ENCODE data around the gene CPSF6. TPM values are rescaled to one million over a fixed set of nuclear protein-coding genes. Genes with fewer than 3 reads are reported as not detected.

CPSF6 gene
- total and polyA plus RNA-seq, 2 experiments from 2014 or later, result 19.6 to 63.4 TPM

GRCh38 chr12:69254046-69254445 is 14.7 kb downstream of the CPSF6 start:
- no peak overlapping the region for H2AFZ ChIP-seq
- no peak overlapping the region for H3K4me2 ChIP-seq (ENCODE audit: unreplicated experiment)
- 0 out of 2 replicates have a peak, but pooled peaks cover 15% of the 10 kb centered on the region for H3F3A ChIP-seq (ENCODE audit: insufficient read depth)
- H3K27me3 ChIP-seq (replicated peaks; ENCODE audit: insufficient read depth), result no peaks in the 10 kb centered on the region
- in situ Hi-C loops (cut with MboI), result no loop called here
- H3K9me2 ChIP-seq (ENCODE audit: insufficient read depth), result no peaks in the 10 kb centered on the region
- H3K79me2 ChIP-seq (ENCODE audit: insufficient read depth), result peaks cover 88% of the 10 kb centered on the region
- peaks cover 43% of the 10 kb centered on the region for H3K36me3 ChIP-seq (ENCODE audit: low read depth)
- no peak overlapping the region for H3K4me3 ChIP-seq
- DNase-seq, result peak; percentile 70
- peaks cover 12% of the 10 kb centered on the region; the same call in 1 of the 2 replicates for H3K4me1 ChIP-seq (ENCODE audit: insufficient read depth)
- no peaks in the 10 kb centered on the region for H3K9me3 ChIP-seq (ENCODE audit: low read depth)
- H3K27ac ChIP-seq, result no peak overlapping the region
- TF ChIP-seq EZH2 (IDR thresholded peaks at IDR 0.05; ENCODE audit: insufficient read depth, poor library complexity, severe bottlenecking) (no peak), EZH2phosphoT487 (IDR thresholded peaks at IDR 0.05; ENCODE audit: insufficient read depth, low read depth) (no peak)
- H3K9ac ChIP-seq, result no peak overlapping the region
- H4K20me1 ChIP-seq (ENCODE audit: insufficient read depth), result peaks cover 16% of the 10 kb centered on the region

- no peak overlapping the region for H2AFZ ChIP-seq
- no peak overlapping the region for H3K9ac ChIP-seq
- 89% methylated on average over 2 of the region's 2 CpGs for WGBS, 2 experiments (ENCODE audit: low coverage in 1 of 2, low lambda C conversion rate in 2 of 2, missing lambda C conversion rate in 2 of 2)
- H3K27ac ChIP-seq, result no peak overlapping the region
- no peaks in the 10 kb centered on the region for H3K9me2 ChIP-seq (ENCODE audit: insufficient read depth)
- H3K27me3 ChIP-seq (replicated peaks; ENCODE audit: insufficient read depth), result no peaks in the 10 kb centered on the region
- peaks cover 81% of the 10 kb centered on the region for H3K79me2 ChIP-seq (ENCODE audit: insufficient read depth)
- peaks cover 12% of the 10 kb centered on the region; the same call in 1 of the 2 replicates for H3K4me1 ChIP-seq (ENCODE audit: insufficient read depth)
- H3K4me3 ChIP-seq, result no peak overlapping the region
- TF ChIP-seq EZH2 (IDR thresholded peaks at IDR 0.05; ENCODE audit: insufficient read depth, poor library complexity, severe bottlenecking), result no peak
- TF ChIP-seq EZH2phosphoT487 (IDR thresholded peaks at IDR 0.05; ENCODE audit: insufficient read depth, low read depth), result no peak
- H3F3A ChIP-seq (ENCODE audit: insufficient read depth), result 0 out of 2 replicates have a peak, but pooled peaks cover 15% of the 10 kb centered on the region
- no peaks in the 10 kb centered on the region for H3K9me3 ChIP-seq (ENCODE audit: low read depth)
- H3K36me3 ChIP-seq (ENCODE audit: low read depth), result peaks cover 52% of the 10 kb centered on the region
- H4K20me1 ChIP-seq (ENCODE audit: insufficient read depth), result peaks cover 14% of the 10 kb centered on the region
- no peak for DNase-seq
- H3K4me2 ChIP-seq (ENCODE audit: unreplicated experiment), result no peak overlapping the region
- in situ Hi-C loops (cut with MboI), result no loop called here
Observed at GRCh38 chr12:69254862-69255261, 15.5 kb downstream of the CPSF6 start.

GRCh38 chr12:69258655-69259054 is 19.3 kb downstream of the CPSF6 start:
- peaks cover 72% of the 10 kb centered on the region for H3K79me2 ChIP-seq (ENCODE audit: insufficient read depth)
- 88 to 92% methylated on average over 9 to 10 of the region's 10 CpGs for WGBS, 2 experiments (ENCODE audit: low coverage in 1 of 2, low lambda C conversion rate in 2 of 2, missing lambda C conversion rate in 2 of 2)
- H3K27me3 ChIP-seq (replicated peaks; ENCODE audit: insufficient read depth), result no peaks in the 10 kb centered on the region
- DNase-seq, result no peak
- no peak overlapping the region for H3K9ac ChIP-seq
- H3K4me2 ChIP-seq (ENCODE audit: unreplicated experiment), result no peak overlapping the region
- in situ Hi-C loops (cut with MboI), result no loop called here
- no peaks in the 10 kb centered on the region for H3K4me1 ChIP-seq (ENCODE audit: insufficient read depth)
- TF ChIP-seq EZH2 (IDR thresholded peaks at IDR 0.05; ENCODE audit: insufficient read depth, poor library complexity, severe bottlenecking) (no peak), EZH2phosphoT487 (IDR thresholded peaks at IDR 0.05; ENCODE audit: insufficient read depth, low read depth) (no peak)
- no peaks in the 10 kb centered on the region for H3K9me3 ChIP-seq (ENCODE audit: low read depth)
- no peaks in the 10 kb centered on the region for H4K20me1 ChIP-seq (ENCODE audit: insufficient read depth)
- peaks cover 86% of the 10 kb centered on the region for H3K36me3 ChIP-seq (ENCODE audit: low read depth)
- H3K4me3 ChIP-seq, result no peak overlapping the region
- H3K27ac ChIP-seq, result no peak overlapping the region
- peaks cover 14% of the 10 kb centered on the region; the same call in 1 of the 2 replicates for H3F3A ChIP-seq (ENCODE audit: insufficient read depth)
- H2AFZ ChIP-seq, result no peak overlapping the region
- no peaks in the 10 kb centered on the region for H3K9me2 ChIP-seq (ENCODE audit: insufficient read depth)

- H3K27me3 ChIP-seq (replicated peaks; ENCODE audit: insufficient read depth), result no peaks in the 10 kb centered on the region
- H4K20me1 ChIP-seq (ENCODE audit: insufficient read depth), result peaks cover 5% of the 10 kb centered on the region; the same call in 1 of the 2 replicates
- peaks cover 18% of the 10 kb centered on the region; the same call in 1 of the 2 replicates for H3F3A ChIP-seq (ENCODE audit: insufficient read depth)
- no peak overlapping the region for H2AFZ ChIP-seq
- no peak overlapping the region for H3K27ac ChIP-seq
- TF ChIP-seq EZH2phosphoT487 (IDR thresholded peaks at IDR 0.05; ENCODE audit: insufficient read depth, low read depth) (no peak), EZH2 (IDR thresholded peaks at IDR 0.05; ENCODE audit: insufficient read depth, poor library complexity, severe bottlenecking) (no peak)
- no peak for DNase-seq
- no peak overlapping the region for H3K4me2 ChIP-seq (ENCODE audit: unreplicated experiment)
- H3K4me3 ChIP-seq, result no peak overlapping the region
- peaks cover 11% of the 10 kb centered on the region for H3K4me1 ChIP-seq (ENCODE audit: insufficient read depth)
- in situ Hi-C loops (cut with MboI), result no loop called here
- no peaks in the 10 kb centered on the region for H3K9me2 ChIP-seq (ENCODE audit: insufficient read depth)
- 99% methylated on average over 20 of the region's 20 CpGs for WGBS, 2 experiments (ENCODE audit: low coverage in 1 of 2, low lambda C conversion rate in 2 of 2, missing lambda C conversion rate in 2 of 2)
- H3K36me3 ChIP-seq (ENCODE audit: low read depth), result peaks cover 85% of the 10 kb centered on the region
- H3K9me3 ChIP-seq (ENCODE audit: low read depth), result no peaks in the 10 kb centered on the region
- H3K79me2 ChIP-seq (ENCODE audit: insufficient read depth), result peaks cover 59% of the 10 kb centered on the region
- no peak overlapping the region for H3K9ac ChIP-seq
Observed at GRCh38 chr12:69262264-69262974, 23.1 kb downstream of the CPSF6 start.
